ENCODE data around the gene PRPH. TPM values are rescaled to one million over a fixed set of nuclear protein-coding genes. Genes with fewer than 3 reads are reported as not detected.

Gene PRPH
- polyA plus RNA-seq, 2 of the 4 experiments (the other 2 are of a cell fraction) = 0.50 to 1.7 TPM

DNA sequence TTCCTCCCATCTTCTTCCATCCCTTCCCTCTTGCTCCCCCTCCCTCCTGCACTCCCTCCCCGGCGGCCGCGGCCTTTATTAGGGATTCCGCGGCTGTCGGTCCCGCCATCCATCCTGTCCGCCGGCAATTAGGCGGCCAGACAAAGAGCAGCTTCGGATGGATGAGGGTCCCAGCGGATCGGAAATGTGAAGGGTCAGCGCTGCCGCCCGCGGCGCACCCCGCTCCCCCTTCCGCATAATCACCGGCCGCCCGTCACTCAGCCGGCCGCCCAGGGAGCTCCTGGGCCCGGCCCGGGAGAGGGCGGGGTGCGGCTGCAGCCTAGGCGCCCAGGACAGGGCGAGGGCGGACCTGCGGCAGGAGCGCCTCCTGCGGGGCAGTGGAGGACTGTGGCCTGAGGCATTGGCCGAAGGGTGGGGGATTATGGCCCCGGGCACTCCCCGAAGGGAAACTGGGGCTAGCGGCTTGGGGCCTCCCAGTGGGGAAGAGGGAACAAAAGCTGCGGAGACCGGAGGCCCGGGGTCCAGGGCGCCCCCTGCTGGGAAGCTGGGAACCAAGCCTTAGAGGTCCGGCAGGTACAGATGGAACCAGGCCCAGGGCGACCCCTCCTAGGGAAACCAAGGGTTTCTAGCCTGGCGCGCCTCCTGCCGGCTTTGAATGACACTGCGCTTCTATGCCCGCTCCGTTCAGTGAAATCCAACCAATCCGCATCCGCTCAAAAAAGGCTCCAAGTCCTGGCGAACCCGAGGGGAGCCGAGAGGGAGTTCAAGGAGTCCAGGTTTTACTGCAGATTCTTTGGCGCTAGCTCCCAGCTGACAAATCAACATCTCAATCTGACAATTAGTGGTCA, 47.3 kb downstream of the PRPH start (continued):
- TF ChIP-seq GATA3 (IDR thresholded peaks at IDR 0.05; ENCODE audit: borderline replicate concordance) (no peak), EHF (CRISPR knock-in tag; IDR thresholded peaks at IDR 0.05) (no peak), TFCP2L1 (CRISPR knock-in tag; IDR thresholded peaks at IDR 0.05) (no peak), HOXA7 (CRISPR knock-in tag; IDR thresholded peaks at IDR 0.05) (no peak), ZC3H11A (IDR thresholded peaks at IDR 0.05) (no peak), BHLHE40 (IDR thresholded peaks at IDR 0.05; ENCODE audit: low read depth, low read length) (no peak), FOSL2 (IDR thresholded peaks at IDR 0.05) (no peak), FOSL2 (CRISPR knock-in tag; IDR thresholded peaks at IDR 0.05) (no peak), PHF8 (IDR thresholded peaks at IDR 0.05; ENCODE audit: borderline replicate concordance, low read depth) (no peak), HOXB13 (CRISPR knock-in tag; IDR thresholded peaks at IDR 0.05; ENCODE audit: low read depth) (no peak), RAD21 (conservative IDR thresholded peaks at IDR 0.05 in 1 of 2, IDR thresholded peaks at IDR 0.05 in 1 of 2) (peak; percentile 54 to 66), ZSCAN20 (CRISPR knock-in tag; IDR thresholded peaks at IDR 0.05) (no peak), FOSB (CRISPR knock-in tag; IDR thresholded peaks at IDR 0.05) (no peak), CHD2 (IDR thresholded peaks at IDR 0.05; ENCODE audit: low read length, partially characterized antibody) (no peak), MAFK (IDR thresholded peaks at IDR 0.05; ENCODE audit: partially characterized antibody) (peak; percentile 17), KDM5A (IDR thresholded peaks at IDR 0.05) (no peak), JUNB (IDR thresholded peaks at IDR 0.05) (no peak), POLR2A (IDR thresholded peaks at IDR 0.05; ENCODE audit: low read length) (no peak), EP300 (IDR thresholded peaks at IDR 0.05) (no peak), NFE2L2 (conservative IDR thresholded peaks at IDR 0.05; ENCODE audit: low read length) (no peak), SMC3 (IDR thresholded peaks at IDR 0.05) (peak; percentile 80), ESRRA (IDR thresholded peaks at IDR 0.05; ENCODE audit: borderline replicate concordance, low read length) (no peak), RNF2 (IDR thresholded peaks at IDR 0.05; ENCODE audit: borderline replicate concordance, low read depth) (no peak)
- TF ChIP-seq, protein P1, sequence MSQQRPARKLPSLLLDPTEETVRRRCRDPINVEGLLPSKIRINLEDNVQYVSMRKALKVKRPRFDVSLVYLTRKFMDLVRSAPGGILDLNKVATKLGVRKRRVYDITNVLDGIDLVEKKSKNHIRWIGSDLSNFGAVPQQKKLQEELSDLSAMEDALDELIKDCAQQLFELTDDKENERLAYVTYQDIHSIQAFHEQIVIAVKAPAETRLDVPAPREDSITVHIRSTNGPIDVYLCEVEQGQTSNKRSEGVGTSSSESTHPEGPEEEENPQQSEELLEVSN (IDR thresholded peaks at IDR 0.05; ENCODE audit: borderline replicate concordance, low read depth) = no peak
- TF ChIP-seq, protein P2, sequence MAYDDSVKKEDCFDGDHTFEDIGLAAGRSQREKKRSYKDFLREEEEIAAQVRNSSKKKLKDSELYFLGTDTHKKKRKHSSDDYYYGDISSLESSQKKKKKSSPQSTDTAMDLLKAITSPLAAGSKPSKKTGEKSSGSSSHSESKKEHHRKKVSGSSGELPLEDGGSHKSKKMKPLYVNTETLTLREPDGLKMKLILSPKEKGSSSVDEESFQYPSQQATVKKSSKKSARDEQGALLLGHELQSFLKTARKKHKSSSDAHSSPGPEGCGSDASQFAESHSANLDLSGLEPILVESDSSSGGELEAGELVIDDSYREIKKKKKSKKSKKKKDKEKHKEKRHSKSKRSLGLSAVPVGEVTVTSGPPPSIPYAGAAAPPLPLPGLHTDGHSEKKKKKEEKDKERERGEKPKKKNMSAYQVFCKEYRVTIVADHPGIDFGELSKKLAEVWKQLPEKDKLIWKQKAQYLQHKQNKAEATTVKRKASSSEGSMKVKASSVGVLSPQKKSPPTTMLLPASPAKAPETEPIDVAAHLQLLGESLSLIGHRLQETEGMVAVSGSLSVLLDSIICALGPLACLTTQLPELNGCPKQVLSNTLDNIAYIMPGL (CRISPR knock-in tag; IDR thresholded peaks at IDR 0.05; ENCODE audit: borderline replicate concordance) = no peak
- TF ChIP-seq, protein P3, sequence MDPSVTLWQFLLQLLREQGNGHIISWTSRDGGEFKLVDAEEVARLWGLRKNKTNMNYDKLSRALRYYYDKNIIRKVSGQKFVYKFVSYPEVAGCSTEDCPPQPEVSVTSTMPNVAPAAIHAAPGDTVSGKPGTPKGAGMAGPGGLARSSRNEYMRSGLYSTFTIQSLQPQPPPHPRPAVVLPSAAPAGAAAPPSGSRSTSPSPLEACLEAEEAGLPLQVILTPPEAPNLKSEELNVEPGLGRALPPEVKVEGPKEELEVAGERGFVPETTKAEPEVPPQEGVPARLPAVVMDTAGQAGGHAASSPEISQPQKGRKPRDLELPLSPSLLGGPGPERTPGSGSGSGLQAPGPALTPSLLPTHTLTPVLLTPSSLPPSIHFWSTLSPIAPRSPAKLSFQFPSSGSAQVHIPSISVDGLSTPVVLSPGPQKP (IDR thresholded peaks at IDR 0.05; ENCODE audit: low read depth, low read length) = no peak
- TF ChIP-seq, protein P4, sequence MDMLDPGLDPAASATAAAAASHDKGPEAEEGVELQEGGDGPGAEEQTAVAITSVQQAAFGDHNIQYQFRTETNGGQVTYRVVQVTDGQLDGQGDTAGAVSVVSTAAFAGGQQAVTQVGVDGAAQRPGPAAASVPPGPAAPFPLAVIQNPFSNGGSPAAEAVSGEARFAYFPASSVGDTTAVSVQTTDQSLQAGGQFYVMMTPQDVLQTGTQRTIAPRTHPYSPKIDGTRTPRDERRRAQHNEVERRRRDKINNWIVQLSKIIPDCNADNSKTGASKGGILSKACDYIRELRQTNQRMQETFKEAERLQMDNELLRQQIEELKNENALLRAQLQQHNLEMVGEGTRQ (IDR thresholded peaks at IDR 0.05) = no peak

Measured in A549 (cell line).